ENCODE results near the gene CRX.

GRCh38 chr19:47863514-47863936 lies 41.8 kb downstream of the CRX start:
- TF ChIP-seq EZH2 (IDR thresholded peaks at IDR 0.05), result no peak
- TF ChIP-seq POLR2AphosphoS5 (IDR thresholded peaks at IDR 0.05; ENCODE audit: borderline replicate concordance, low read depth, low read length), result no peak
- no peak for TF ChIP-seq FOXP2 (optimal IDR thresholded peaks at IDR 0.05; ENCODE audit: control extremely low read depth, extremely low read length, insufficient read depth)

All from SK-N-MC (cell line).